OCI-LY7 (cell line): Measurements from ENCODE around the gene MRRF.

Source experiments
- CTCF ChIP-seq: fragments of 200-600 bp; sonication (generic); conservative IDR thresholded peaks from 2 replicates; pipeline ENCODE4 v1.5.1; 2014; ENCODE audit warnings: mild to moderate bottlenecking, antibody characterized with exemption, low read length, moderate library complexity, mixed read lengths
- EZH2phosphoT487 ChIP-seq: fragments of 200-600 bp; sonication (generic); IDR thresholded peaks from 2 replicates; pipeline ENCODE4 v1.6.1; 2018; ENCODE audit warnings: low read depth, borderline replicate concordance, mild to moderate bottlenecking, mixed run types, antibody characterized with exemption, low read length, moderate library complexity, mixed read lengths

GRCh38 chr9:122297512-122297911 lies 32.8 kb downstream of the MRRF start:
- TF ChIP-seq CTCF (no peak), EZH2phosphoT487 (no peak)
